Heart left ventricle (tissue), 16 donors: ENCODE data around the gene PIK3R1. TPM values are rescaled to one million over a fixed set of nuclear protein-coding genes. Genes with fewer than 3 reads are reported as not detected.

Experiments
- ATAC-seq, 4 donors: fragments of 200-7000 bp; cut with Tn5 transposase; one replicate each; pipeline ENCODE4 v1.9.1; 2020 to 2022; ENCODE audit warnings: moderate library complexity in 4 of 4, mild to moderate bottlenecking in 3 of 4, moderate number of reproducible peaks in 1 of 4
- DNase-seq, 5 donors: peaks; one replicate each; pipeline ENCODE4 v3.0.0-alpha.2; 2020
- H3K27ac ChIP-seq, 12 donors: fragments of 200-600 bp; sonication (generic) in 4 of 12; one replicate each; pipeline versions ENCODE4 v1.5.0 to v1.8.0; 2016 to 2022; ENCODE audit warnings: mild to moderate bottlenecking in 2 of 12
- H3K27me3 ChIP-seq, 9 donors: fragments of 200-600 bp; sonication (generic) in 2 of 9; one replicate each; pipeline versions ENCODE4 v1.5.1 to v1.8.0; 2016 to 2022; ENCODE audit warnings: mild to moderate bottlenecking in 3 of 9
- H3K36me3 ChIP-seq, 9 donors: fragments of 200-600 bp; sonication (generic) in 2 of 9; one replicate each; pipeline versions ENCODE4 v1.5.0 to v1.8.0; 2018 to 2022; ENCODE audit warnings: mild to moderate bottlenecking in 2 of 9
- H3K4me1 ChIP-seq, 12 donors: fragments of 200-600 bp; sonication (generic) in 4 of 12; one replicate each; pipeline versions ENCODE4 v1.5.0 to v1.8.0; 2016 to 2022; ENCODE audit warnings: mild to moderate bottlenecking in 3 of 12
- H3K4me3 ChIP-seq, 12 donors: fragments of 200-600 bp; sonication (generic) in 4 of 12; one replicate each; pipeline versions ENCODE4 v1.5.0 to v1.8.0; 2017 to 2022; ENCODE audit warnings: mild to moderate bottlenecking in 9 of 12, moderate library complexity in 4 of 12
- H3K9me3 ChIP-seq, 12 donors: fragments of 200-600 bp; sonication (generic) in 4 of 12; one replicate each; pipeline versions ENCODE4 v1.5.0 to v1.8.0; 2016 to 2022; ENCODE audit warnings: mild to moderate bottlenecking in 1 of 12
- CTCF ChIP-seq, 12 donors: fragments of 200-600 bp; sonication (generic) in 4 of 12; IDR thresholded peaks; one replicate each; pipeline versions ENCODE4 v1.5.0 to v1.8.0; 2018 to 2022; ENCODE audit warnings: antibody characterized with exemption in 12 of 12, mild to moderate bottlenecking in 5 of 12
- POLR2A ChIP-seq, 2 donors: fragments of 450-650 bp; IDR thresholded peaks; one replicate each; pipeline ENCODE4 v1.6.1; 2017; ENCODE audit warnings: antibody characterized with exemption in 2 of 2, mild to moderate bottlenecking in 2 of 2, moderate library complexity in 2 of 2
- WGBS, 4 donors: extraction: QIAGEN DNeasy Blood & Tissue Kit in 2 of 4; methylation state at CpG; one replicate each; pipeline versions ENCODE4 v1.1.5 to v1.1.7; 2013 to 2018; 5-methylcytosine and 5-hydroxymethylcytosine counted together
- intact Hi-C, 10 donors: fragments of 100-400 bp; cut with DNase I; formaldehyde crosslinking; loops; one replicate each; pipeline versions ENCODE4 v1.11.1 to v1.14.2; 2022
- polyA plus RNA-seq, 2 donors: library from polyadenylated mRNA; stranded (reverse); fragments of 200-250 nt; gene quantifications; one replicate each; pipeline ENCODE4 v1.2.3, GENCODE V29; 2013
- total RNA-seq, 9 donors: library from RNA; depleted of rRNA in 2 of 9; stranded (reverse); fragments of >200 nt in 2 of 9; fragmentation: NEBNext Ultra II Directional in 3 of 9; extraction: Animal tissue kit (Norgen Biotek cat#: 25700) in 3 of 9; gene quantifications; one replicate each; pipeline versions ENCODE4 v1.1.0 to v1.2.4, GENCODE V29; 2016 to 2023
- donor health status: ischemic (EF 13 %, LVEDD 7.1; RV severe dilation, severe dysfunction).
- donor health status: healthy with polysubstance abuse.
- donor health status: DM: no; HTN: yes; CAD: no.
- donor health status: DM: no; HTN: no; CAD: no.
- donor health status: ischemic (EF 25% LVEDD 6.9; RV normal size, moderate dysfunction).
- donor health status: ischemic (EF 25% LVEDD 5.7; RV mildly dilated, moderate dysfunction).
- donor health status: healthy.
- donor health status: DM: yes; HTN: yes; CAD: no.
- donor health status: ischemic (EF 35%, LVEDD 5.7; RV mildly dilated, moderate dysfunction).
- donor health status: nonischemic (EF 11% LVEDD 7.7; RV severe dilation, severe dysfunction).
- donor health status: DM: yes; HTN: yes; CAD: no.
- donor health status: PGD.
- donor health status: ischemic (EF 29% LVEDD 5.4; RV normal size, mild dysfunction).
- donor health status: nonischemic (EF 23%, LVEDD 6.1; RV moderate dilation, normal function).

Gene PIK3R1
- total and polyA plus RNA-seq, 11 donors, result 16.3 to 221 (median 102) TPM

DNA sequence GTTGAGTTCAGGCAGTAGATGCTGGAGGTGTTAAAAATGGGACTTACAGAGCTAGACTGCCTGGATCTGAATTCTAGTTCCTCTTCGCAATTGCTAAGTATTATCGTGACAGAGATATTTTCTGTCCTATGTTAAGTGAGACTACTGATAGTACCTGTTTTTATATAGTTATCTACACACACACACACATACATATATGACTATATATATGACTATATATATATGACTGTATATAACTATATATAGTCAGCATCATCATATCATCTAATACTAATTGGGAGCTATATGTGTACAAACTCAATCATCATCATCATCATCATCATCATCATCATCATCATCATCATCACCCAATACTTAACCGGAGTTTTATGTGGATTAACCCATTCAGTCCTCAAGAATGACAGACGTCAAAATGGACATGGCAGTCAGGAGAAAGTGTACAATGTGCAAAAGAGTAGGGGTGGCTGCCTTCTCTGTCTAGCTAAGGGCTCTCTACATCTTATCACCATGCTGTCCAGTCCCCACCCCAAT lies 7.3 kb downstream of the PIK3R1 start:
- Histone ChIP-seq H3K4me3 (peak overlapping the region in 1 of 12 donors; percentile 2), H3K27me3 (no peaks in the 10 kb centered on the region), H3K4me1 (peaks cover 11 to 91% (median 80%) of the 10 kb centered on the region in 12 donors), H3K36me3 (peaks cover 0 to 29% (median 17%) of the 10 kb centered on the region in 9 donors), H3K27ac (peak overlapping the region in 1 of 12 donors; percentile 14), H3K9me3 (peaks cover 0 to 10% (median 3%) of the 10 kb centered on the region in 12 donors)
- no peak for DNase-seq
- 57 to 70% (median 63%) methylated on average over 4 of the region's 4 CpGs for WGBS, 4 donors
- ATAC-seq, result no peak
- TF ChIP-seq CTCF (IDR thresholded peaks at IDR 0.05), result no peak
- no peak for TF ChIP-seq POLR2A (IDR thresholded peaks at IDR 0.05)
- intact Hi-C loops, result loop anchor here in 2 of 10 donors (5.0 to 10.0 kb wide), 2 partner anchors 408 to 421 kb away; no protein-coding TSS in a partner anchor

GRCh38 chr5:68223904-68224303 lies 8.3 kb downstream of the PIK3R1 start:
- Histone ChIP-seq H3K27ac (peak overlapping the region in 8 of 12 donors; percentile 1 to 75 (median 55)), H3K27me3 (no peaks in the 10 kb centered on the region), H3K9me3 (peaks cover 0 to 10% (median 3%) of the 10 kb centered on the region in 12 donors), H3K4me3 (no peak overlapping the region), H3K4me1 (peaks cover 8 to 91% (median 81%) of the 10 kb centered on the region in 12 donors), H3K36me3 (peaks cover 0 to 35% (median 23%) of the 10 kb centered on the region in 9 donors)
- ATAC-seq (no peak), DNase-seq (no peak)
- TF ChIP-seq POLR2A (IDR thresholded peaks at IDR 0.05), result no peak
- no peak for TF ChIP-seq CTCF (IDR thresholded peaks at IDR 0.05)
- intact Hi-C loops, result loop anchor here in 2 of 10 donors (5.0 to 10.0 kb wide), 2 partner anchors 409 to 422 kb away; no protein-coding TSS in a partner anchor

- intact Hi-C loops, result loop anchor here in 2 of 10 donors (5.0 to 10.0 kb wide), 2 partner anchors 410 to 422 kb away; no protein-coding TSS in a partner anchor
- DNase-seq (no peak), ATAC-seq (no peak)
- Histone ChIP-seq H3K27me3 (no peaks in the 10 kb centered on the region), H3K27ac (peak overlapping the region in 10 of 12 donors; percentile 1 to 75 (median 61)), H3K4me1 (peaks cover 8 to 92% (median 81%) of the 10 kb centered on the region in 12 donors), H3K36me3 (peaks cover 0 to 34% (median 23%) of the 10 kb centered on the region in 9 donors), H3K4me3 (no peak overlapping the region), H3K9me3 (peaks cover 0 to 10% (median 3%) of the 10 kb centered on the region in 12 donors)
- WGBS, 4 donors, result 45 to 54% (median 53%) methylated on average over 4 of the region's 4 CpGs
- no peak for TF ChIP-seq POLR2A (IDR thresholded peaks at IDR 0.05)
- TF ChIP-seq CTCF (IDR thresholded peaks at IDR 0.05), result no peak
These were observed 9.1 kb downstream of the PIK3R1 start for GRCh38 chr5:68224509-68225187.
